HG03095 (cell line): ENCODE data around the gene LRMDA.

ENCODE experiments used
- ATAC-seq: cut with Tn5 transposase; IDR thresholded peaks from one replicate; pipeline ENCODE4 v1.9.1; 2021; ENCODE audit warnings: moderate library complexity; ENCODE audit not compliant: unreplicated experiment

The LRMDA gene

DNA sequence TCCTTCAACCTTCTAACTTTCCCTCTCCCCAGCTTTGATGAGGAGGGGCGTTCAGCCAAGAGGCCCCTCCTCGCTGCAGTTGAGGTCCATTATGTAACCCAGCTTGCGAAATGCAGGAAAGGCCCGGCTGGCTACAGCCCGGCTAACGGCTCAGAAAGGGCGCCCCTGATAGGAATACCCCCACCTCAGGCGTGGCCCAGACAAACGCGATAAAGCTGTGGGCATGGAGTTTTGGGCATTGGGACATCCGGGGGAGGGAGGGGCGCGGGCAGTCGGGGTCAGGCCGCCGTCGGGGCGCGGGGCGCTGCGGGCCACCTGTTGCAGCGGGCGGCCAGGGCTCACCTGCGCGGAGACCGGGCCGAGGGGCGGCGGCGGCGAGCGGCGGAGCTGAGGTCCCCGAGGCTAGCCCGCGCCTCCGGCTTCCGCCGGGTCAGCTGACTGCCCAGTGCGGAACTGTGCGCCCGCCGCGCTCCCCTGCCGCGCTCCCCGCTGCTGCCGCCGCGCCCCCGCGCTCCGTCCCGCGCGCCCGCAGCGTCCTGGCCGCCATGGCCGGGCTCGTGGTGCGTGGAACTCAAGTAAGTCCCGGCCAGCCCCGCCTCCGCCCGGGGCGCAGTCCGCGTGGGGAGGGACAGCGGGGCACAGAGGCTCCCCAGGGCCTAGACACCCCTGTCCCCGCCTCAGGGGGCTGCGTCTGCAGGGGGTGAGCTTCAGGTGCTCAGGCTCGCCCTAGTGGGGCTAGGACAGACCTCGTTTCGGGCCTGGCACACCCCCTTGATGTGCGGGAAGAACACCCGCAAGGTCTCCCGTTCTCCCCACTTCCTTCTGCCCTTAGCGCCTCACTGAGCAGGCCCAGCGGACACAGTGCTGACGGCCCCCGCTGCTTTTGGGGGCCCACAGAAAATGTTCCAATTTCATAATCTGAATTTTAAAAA lies at the start of gene LRMDA:
Gene LRMDA (plus strand): TSS at position 445 of the 932 bp plus-strand sequence.
- no peak for ATAC-seq

GRCh38 chr10:75386128-75386527 lies 45.3 kb upstream of the LRMDA start:
- no peak for ATAC-seq

- ATAC-seq: no peak
These were observed 43.3 kb upstream of the LRMDA start for GRCh38 chr10:75388082-75388481.

GRCh38 chr10:75390178-75390577 lies 41.2 kb upstream of the LRMDA start:
- no peak for ATAC-seq

GRCh38 chr10:75392271-75392670 lies 39.2 kb upstream of the LRMDA start:
- no peak for ATAC-seq

DNA sequence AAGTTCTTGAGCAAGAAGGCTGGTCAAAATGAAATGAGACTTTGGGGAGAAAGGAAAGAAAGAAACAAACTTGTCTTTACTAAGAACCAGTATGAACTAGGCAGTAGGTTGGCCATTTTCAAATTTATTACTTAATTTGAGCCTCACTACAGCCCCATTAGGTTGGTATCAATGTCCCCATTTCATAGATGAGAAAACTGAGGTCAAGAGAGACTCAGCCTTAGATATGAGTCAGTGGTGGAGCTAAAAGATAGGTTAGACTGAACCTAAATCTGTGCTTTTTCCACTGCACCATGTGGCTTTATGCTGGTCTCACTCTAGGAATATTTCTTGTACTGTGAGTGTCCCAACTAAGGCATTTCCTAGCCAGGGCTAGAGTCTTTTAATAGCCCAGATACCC lies 38.7 kb upstream of the LRMDA start:
- no peak for ATAC-seq

DNA sequence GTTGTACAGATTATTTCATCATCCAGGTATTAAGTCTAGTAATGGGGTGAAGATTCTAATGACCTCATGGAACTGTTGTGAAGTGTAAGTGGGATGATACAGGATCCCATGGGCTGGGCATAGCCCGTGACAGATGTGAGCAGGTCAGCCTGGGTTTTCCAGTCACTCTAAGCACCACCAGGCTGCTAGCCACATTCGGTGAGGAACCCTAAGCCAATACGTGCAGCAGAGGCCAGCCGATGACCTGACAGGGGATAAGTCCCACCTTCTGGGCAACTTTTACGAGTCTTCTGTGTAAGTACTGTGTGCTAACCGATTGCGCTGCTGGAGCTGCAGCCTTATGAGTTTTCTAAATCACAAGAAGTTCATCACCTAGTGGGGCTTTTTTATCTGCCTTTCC lies 37.2 kb upstream of the LRMDA start:
- ATAC-seq: no peak

DNA sequence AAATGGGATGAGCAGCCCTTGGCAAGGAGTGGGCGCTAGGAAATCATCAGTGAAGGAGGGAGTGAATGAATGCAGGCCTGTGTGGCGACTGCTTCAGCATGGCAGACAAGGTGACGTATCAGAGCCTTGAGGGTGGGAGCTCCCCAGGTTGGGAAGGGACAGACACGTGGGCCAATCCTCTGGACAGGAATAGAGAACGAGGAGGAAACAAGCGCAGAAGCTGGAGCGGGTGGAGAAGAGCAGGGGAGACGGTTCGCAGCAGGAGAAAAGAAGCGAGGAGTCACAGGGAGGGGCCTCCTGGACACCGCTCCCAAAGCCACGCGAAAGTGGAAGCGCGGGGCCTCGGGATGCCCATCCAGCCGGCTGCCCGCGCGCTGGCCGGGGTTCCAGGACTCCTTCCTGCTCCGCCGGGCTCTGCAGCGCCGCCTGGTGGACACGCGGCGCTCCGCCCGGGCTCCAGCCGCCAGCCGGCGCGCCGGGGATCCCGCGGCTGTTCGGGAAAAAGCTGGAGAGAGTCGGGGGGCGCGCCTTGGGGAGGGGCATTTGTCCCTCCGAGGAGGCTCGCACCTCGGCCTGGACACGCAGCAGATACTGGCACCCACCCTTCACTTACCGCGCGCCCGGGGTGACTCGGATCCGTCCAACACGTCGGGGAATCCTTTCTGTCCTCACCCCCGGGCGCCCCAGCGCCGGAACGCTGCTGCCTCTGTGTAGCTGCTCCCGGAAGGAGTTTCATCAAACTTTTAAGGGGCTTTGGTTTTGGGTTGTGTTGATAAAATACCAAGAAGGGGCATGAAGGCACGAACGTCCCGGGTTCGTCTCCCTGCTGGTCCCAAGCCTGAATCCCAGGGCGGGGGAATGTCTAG lies 36.1 kb upstream of the LRMDA start:
- no peak for ATAC-seq

GRCh38 chr10:75395932-75396630 lies 35.3 kb upstream of the LRMDA start:
- ATAC-seq: no peak

DNA sequence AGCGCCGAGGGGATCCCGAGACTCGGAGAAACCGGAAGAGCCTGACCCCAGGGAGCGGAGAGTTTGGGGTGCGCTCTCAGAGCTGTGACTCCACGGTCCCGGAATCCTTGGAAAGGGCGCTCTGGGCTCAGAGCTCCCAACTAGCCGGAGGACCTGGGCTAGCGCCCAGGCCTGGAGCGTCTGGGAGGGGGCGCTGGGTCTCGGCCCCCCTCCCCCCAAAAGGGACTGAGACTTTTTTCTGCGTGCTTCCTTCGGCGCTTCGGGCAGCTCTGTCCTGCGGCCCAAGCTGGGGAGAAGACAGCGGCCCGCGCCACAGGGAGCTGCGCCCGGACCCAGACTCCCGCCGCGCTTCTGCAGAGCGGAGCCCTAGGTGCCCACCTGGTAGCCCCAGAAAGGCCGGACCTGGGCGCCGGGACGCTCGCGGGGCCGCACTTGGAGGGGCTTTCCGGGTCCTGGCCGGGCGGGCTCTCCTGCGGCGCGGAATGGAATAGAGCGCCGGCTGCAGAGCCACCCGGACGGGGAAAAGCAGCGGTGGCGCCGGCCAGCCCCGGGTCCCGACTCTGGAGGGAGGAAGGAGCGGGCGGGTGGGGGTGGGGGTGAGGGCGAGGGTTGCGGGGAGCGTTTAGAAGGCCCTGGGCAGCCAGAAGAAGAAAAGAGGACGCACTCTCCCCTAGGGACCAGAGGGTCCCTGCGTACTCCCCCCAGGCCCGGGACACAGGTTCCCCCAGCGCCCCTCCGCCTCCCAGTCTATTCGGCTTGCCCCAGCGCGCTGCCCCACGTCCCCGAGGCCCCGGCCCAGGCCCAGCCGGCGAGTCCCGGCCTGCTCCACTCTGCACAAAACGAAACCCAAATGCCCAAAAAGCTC lies 34.6 kb upstream of the LRMDA start:
- ATAC-seq: no peak

DNA sequence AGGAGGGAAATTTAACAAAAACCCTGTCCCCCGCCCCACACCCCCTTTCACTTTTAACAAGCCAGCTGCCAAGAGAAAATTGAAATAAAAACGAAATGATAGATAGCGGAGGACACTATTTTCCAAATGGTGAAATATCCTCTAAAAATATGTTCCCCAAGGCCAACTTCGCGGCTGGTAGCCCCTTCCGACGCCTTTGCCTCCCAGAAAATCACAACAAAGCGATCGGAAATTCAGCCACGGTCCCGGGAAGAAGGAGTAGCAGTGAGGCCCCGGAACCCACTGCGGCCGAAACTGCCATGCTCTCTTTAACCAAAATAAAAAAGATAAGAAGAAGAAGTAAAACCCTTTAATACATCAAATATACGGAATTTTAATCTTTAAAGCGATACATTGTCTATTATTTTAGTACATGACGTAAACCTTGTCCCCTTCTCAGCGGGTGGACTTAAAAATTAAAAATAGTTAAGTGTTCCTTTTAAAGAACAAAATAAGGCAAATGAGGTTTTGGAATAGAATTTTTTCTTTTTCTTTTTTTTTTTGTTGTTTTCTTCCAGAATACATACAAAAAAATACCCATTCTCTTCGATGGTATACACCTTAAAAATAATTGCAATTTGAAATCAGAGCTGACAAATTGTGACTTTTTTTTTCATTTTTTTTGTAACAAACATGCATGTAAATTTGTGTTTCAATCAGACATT lies 33.8 kb upstream of the LRMDA start:
- ATAC-seq: no peak

DNA sequence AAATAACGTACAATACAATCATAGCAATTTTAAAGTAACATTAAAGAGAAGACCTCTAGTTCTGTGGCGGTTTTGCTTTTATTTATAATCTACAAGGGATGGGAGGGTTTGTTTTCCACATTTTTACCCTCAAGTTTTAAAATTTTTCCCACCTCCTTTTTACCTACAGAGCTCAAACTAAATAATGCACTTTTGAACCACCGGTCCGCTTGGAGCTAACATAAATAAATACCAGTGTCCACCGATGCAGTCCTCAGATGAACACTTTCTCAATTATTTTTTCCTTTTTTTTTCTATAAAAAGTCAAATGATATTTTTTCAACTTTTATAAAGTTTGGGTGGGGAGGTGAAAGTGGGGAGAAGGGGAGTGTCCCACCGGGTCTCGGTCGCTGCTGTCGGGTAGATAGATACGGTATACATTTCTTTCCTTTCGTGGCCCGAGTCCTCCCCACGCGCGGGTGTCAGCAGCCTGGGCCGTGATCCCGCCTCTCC lies 33.2 kb upstream of the LRMDA start:
- no peak for ATAC-seq

GRCh38 chr10:75398692-75399460 lies 32.5 kb upstream of the LRMDA start:
- no peak for ATAC-seq

DNA sequence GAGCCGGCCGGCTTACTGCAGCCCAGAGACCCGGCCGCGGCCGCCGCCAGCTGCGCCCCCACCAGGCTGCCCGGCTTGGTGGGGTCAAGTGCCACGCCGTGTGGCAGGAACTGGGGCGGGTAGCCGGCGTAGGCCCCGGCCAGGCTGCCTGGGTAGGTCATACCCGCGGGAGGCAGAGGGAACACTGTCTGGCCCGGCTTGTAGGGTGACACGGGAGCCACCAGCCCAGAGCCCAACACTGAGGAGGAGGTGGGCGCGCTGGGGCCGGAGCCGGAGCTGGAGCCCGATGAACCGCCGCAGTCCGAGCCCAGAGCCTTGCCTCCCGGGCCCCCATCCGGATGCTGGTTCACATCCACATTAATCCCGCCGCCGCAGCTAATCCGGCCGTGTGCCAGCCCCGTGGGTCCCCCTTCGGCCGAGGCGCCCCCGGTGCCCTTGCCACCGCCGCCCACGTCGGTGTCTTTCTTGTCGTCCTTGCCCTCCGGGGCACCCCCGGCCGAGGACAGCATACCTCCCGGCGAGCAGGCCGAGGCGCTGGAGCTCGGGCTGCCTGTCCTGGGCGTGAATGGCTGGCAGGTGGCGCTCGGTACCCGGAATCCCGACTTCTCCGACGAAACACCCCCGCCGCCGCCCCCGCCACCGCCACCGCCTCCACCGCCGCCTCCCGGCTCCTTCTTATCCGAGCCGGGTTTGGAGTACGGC lies 31.8 kb upstream of the LRMDA start:
- ATAC-seq: no peak

GRCh38 chr10:75400163-75400770 lies 31.2 kb upstream of the LRMDA start:
- no peak for ATAC-seq

GRCh38 chr10:75400771-75401568 lies 30.5 kb upstream of the LRMDA start:
- ATAC-seq: no peak
